ENCODE results near the gene C16orf87. TPM values are rescaled to one million over a fixed set of nuclear protein-coding genes. Genes with fewer than 3 reads are reported as not detected.

Gene C16orf87
- total RNA-seq, 1 experiment from 2014 or later = 27.1 TPM

- BruUV-seq (replicated peaks) = no TSS peak
- DNase-seq (ENCODE audit: low spot score) = peak; percentile 70
- Histone ChIP-seq H3K36me3 (ENCODE audit: insufficient read depth, low read length, poor library complexity, severe bottlenecking) (no peaks in the 10 kb centered on the region), H3K9me3 (ENCODE audit: low read depth, low read length, poor library complexity, severe bottlenecking) (peaks cover 6% of the 10 kb centered on the region), H3K27ac (ENCODE audit: low read depth, low read length, poor library complexity, severe bottlenecking) (peak overlapping the region; percentile 27), H3K27me3 (replicated peaks; ENCODE audit: insufficient read depth, low read depth, low read length, poor library complexity) (no peaks in the 10 kb centered on the region), H3K4me3 (ENCODE audit: low read depth, low read length, poor library complexity, severe bottlenecking) (peak overlapping the region; percentile 58), H3K4me1 (ENCODE audit: insufficient read depth, low read length, poor library complexity, severe bottlenecking) (no peaks in the 10 kb centered on the region)
- CTCF ChIA-PET = interaction anchor here (1.1 kb wide), 1 partner anchor 12 kb away, joined by 3 read pairs; no protein-coding TSS in a partner anchor
- intact Hi-C loops (cut with micrococcal nuclease; ENCODE audit: unreplicated experiment) = loop anchor here (10.0 kb wide), 1 partner anchor 105 kb away; the partner anchor contains the start of genes ORC6 and VPS35
- TF ChIP-seq CTCF (conservative IDR thresholded peaks at IDR 0.05; ENCODE audit: low read depth, low read length) (no peak), EZH2 (IDR thresholded peaks at IDR 0.05; ENCODE audit: borderline replicate concordance, low read depth, low read length, poor library complexity, severe bottlenecking) (no peak)
- POLR2A ChIA-PET (ENCODE audit: low non-redundant PET) = no interaction called here
Measured at GRCh38 chr16:46789499-46790414, 41.2 kb downstream of the C16orf87 start.

- Histone ChIP-seq H3K4me3 (ENCODE audit: low read depth, low read length, poor library complexity, severe bottlenecking) (no peak overlapping the region), H3K4me1 (ENCODE audit: insufficient read depth, low read length, poor library complexity, severe bottlenecking) (no peaks in the 10 kb centered on the region), H3K27me3 (replicated peaks; ENCODE audit: insufficient read depth, low read depth, low read length, poor library complexity) (no peaks in the 10 kb centered on the region), H3K9me3 (ENCODE audit: low read depth, low read length, poor library complexity, severe bottlenecking) (peaks cover 5% of the 10 kb centered on the region), H3K27ac (ENCODE audit: low read depth, low read length, poor library complexity, severe bottlenecking) (no peak overlapping the region), H3K36me3 (ENCODE audit: insufficient read depth, low read length, poor library complexity, severe bottlenecking) (no peaks in the 10 kb centered on the region)
- BruUV-seq (replicated peaks) = no TSS peak
- DNase-seq (ENCODE audit: low spot score) = no peak
- CTCF ChIA-PET = interaction anchor here (1.1 kb wide), 1 partner anchor 12 kb away, joined by 3 read pairs; no protein-coding TSS in a partner anchor
- POLR2A ChIA-PET (ENCODE audit: low non-redundant PET) = no interaction called here
- intact Hi-C loops (cut with micrococcal nuclease; ENCODE audit: unreplicated experiment) = no loop called here
- no peak for TF ChIP-seq EZH2 (IDR thresholded peaks at IDR 0.05; ENCODE audit: borderline replicate concordance, low read depth, low read length, poor library complexity, severe bottlenecking)
- TF ChIP-seq CTCF (conservative IDR thresholded peaks at IDR 0.05; ENCODE audit: low read depth, low read length) = no peak
Measured at GRCh38 chr16:46788891-46789474, 42.0 kb downstream of the C16orf87 start.

- H3K27me3 ChIP-seq (replicated peaks; ENCODE audit: insufficient read depth, low read depth, low read length, poor library complexity) = no peaks in the 10 kb centered on the region
- no peak for TF ChIP-seq EZH2 (IDR thresholded peaks at IDR 0.05; ENCODE audit: borderline replicate concordance, low read depth, low read length, poor library complexity, severe bottlenecking)
- TF ChIP-seq CTCF (conservative IDR thresholded peaks at IDR 0.05; ENCODE audit: low read depth, low read length) = no peak
- POLR2A ChIA-PET (ENCODE audit: low non-redundant PET) = interaction anchor here (0.7 kb wide), 1 partner anchor 9 kb away, joined by 3 read pairs; no protein-coding TSS in a partner anchor
- no peak for DNase-seq (ENCODE audit: low spot score)
- no peak overlapping the region for H3K27ac ChIP-seq (ENCODE audit: low read depth, low read length, poor library complexity, severe bottlenecking)
- CTCF ChIA-PET = no interaction called here
- no peaks in the 10 kb centered on the region for H3K4me1 ChIP-seq (ENCODE audit: insufficient read depth, low read length, poor library complexity, severe bottlenecking)
- no TSS peak for BruUV-seq (replicated peaks)
- H3K36me3 ChIP-seq (ENCODE audit: insufficient read depth, low read length, poor library complexity, severe bottlenecking) = no peaks in the 10 kb centered on the region
- intact Hi-C loops (cut with micrococcal nuclease; ENCODE audit: unreplicated experiment) = no loop called here
- H3K4me3 ChIP-seq (ENCODE audit: low read depth, low read length, poor library complexity, severe bottlenecking) = no peak overlapping the region
- no peaks in the 10 kb centered on the region for H3K9me3 ChIP-seq (ENCODE audit: low read depth, low read length, poor library complexity, severe bottlenecking)
Measured at GRCh38 chr16:46787909-46788308, 43.1 kb downstream of the C16orf87 start.

All from A673 (cell line).